ENCODE results near the gene PIR. TPM values are rescaled to one million over a fixed set of nuclear protein-coding genes. Genes with fewer than 3 reads are reported as not detected.

The PIR gene
- total RNA-seq, 1 donor from 2014 or later: 45.0 TPM

- TF ChIP-seq, protein P1, sequence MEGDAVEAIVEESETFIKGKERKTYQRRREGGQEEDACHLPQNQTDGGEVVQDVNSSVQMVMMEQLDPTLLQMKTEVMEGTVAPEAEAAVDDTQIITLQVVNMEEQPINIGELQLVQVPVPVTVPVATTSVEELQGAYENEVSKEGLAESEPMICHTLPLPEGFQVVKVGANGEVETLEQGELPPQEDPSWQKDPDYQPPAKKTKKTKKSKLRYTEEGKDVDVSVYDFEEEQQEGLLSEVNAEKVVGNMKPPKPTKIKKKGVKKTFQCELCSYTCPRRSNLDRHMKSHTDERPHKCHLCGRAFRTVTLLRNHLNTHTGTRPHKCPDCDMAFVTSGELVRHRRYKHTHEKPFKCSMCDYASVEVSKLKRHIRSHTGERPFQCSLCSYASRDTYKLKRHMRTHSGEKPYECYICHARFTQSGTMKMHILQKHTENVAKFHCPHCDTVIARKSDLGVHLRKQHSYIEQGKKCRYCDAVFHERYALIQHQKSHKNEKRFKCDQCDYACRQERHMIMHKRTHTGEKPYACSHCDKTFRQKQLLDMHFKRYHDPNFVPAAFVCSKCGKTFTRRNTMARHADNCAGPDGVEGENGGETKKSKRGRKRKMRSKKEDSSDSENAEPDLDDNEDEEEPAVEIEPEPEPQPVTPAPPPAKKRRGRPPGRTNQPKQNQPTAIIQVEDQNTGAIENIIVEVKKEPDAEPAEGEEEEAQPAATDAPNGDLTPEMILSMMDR (IDR thresholded peaks at IDR 0.05): no peak
- TF ChIP-seq EZH2phosphoT487 (IDR thresholded peaks at IDR 0.05) (no peak), EZH2 (IDR thresholded peaks at IDR 0.05) (no peak)
- no peaks in the 10 kb centered on the region for H4K20me1 ChIP-seq (ENCODE audit: low read depth)
- Mint-ChIP-seq H3K4me3 (no peak overlapping the region), H3K27ac (no peak overlapping the region), H3K4me1 (peaks cover 9% of the 10 kb centered on the region), H3K27me3 (ENCODE audit: insufficient read depth, low read depth) (no peaks in the 10 kb centered on the region), H3K36me3 (peaks cover 9% of the 10 kb centered on the region), H3K9me3 (no peaks in the 10 kb centered on the region)
- H3F3A ChIP-seq (ENCODE audit: low read depth): no peaks in the 10 kb centered on the region
- H3K36me3 ChIP-seq: no peaks in the 10 kb centered on the region
- DNase-seq (ENCODE audit: low spot score): no peak
- H3K4me2 ChIP-seq: no peak overlapping the region
- no peak overlapping the region for H3K4me3 ChIP-seq
- H2AFZ ChIP-seq (replicated peaks): no peak overlapping the region
- H3K79me2 ChIP-seq (ENCODE audit: low read depth): no peaks in the 10 kb centered on the region
- H3K27me3 ChIP-seq: no peaks in the 10 kb centered on the region
- no peak overlapping the region for H3K27ac ChIP-seq
- H3K9ac ChIP-seq: no peak overlapping the region
- H3K4me1 ChIP-seq: peaks cover 8% of the 10 kb centered on the region
- no peaks in the 10 kb centered on the region for H3K9me3 ChIP-seq (ENCODE audit: low read depth)
Observed at GRCh38 chrX:15404401-15405096, 88.6 kb downstream of the PIR start.

DNA sequence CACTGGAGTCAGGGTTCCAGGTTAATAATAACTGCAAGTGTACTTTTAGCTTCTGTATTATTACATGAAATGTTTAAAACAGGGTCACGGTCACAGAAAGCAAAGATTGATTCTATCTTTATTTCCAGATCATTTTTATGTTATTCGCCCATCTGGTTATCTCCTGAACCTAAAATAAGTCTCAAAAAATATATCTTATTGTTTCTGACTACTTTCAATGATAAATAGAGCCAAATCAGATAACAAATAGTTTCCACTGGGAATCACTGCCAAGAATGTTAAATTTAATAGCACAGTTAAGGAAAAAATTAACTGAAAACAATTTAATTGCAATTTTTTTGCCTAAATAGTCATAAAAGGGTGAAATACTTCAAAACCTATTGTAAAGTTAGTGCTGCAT lies 91.8 kb downstream of the PIR start:
- peaks cover 5% of the 10 kb centered on the region for H3K4me1 Mint-ChIP-seq

DNA sequence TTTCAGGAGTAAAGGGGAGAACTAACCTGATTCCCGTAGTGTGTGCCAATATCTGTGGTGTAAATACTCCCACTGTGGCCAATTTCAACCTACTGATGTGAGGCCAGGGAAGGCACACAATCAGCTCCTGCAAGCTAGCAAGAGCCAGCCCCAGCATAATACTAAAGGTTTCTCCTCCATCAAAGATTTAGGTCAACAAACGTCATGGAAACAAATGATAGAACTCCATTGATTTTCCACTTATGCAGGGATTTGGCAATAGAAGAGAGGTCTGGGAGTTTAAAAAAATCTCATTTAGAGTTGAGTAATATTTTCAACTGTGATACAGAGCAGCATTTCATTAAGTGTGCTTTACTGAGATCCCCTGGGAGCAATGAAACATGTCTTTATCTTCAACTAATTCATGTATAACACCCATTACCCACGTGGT lies 93.2 kb downstream of the PIR start:
- H3K4me3 ChIP-seq: no peak overlapping the region
- H3K27ac ChIP-seq: no peak overlapping the region
- no peaks in the 10 kb centered on the region for H3K79me2 ChIP-seq (ENCODE audit: low read depth)
- H2AFZ ChIP-seq (replicated peaks): no peak overlapping the region
- H3K4me1 Mint-ChIP-seq: peaks cover 3% of the 10 kb centered on the region
- DNase-seq (ENCODE audit: low spot score): no peak
- no peaks in the 10 kb centered on the region for H3K27me3 Mint-ChIP-seq (ENCODE audit: insufficient read depth, low read depth)
- H3K9ac ChIP-seq: no peak overlapping the region
- TF ChIP-seq, protein P1 (IDR thresholded peaks at IDR 0.05): no peak
- TF ChIP-seq EZH2phosphoT487 (IDR thresholded peaks at IDR 0.05) (no peak), EZH2 (IDR thresholded peaks at IDR 0.05) (no peak)
- H3K4me3 Mint-ChIP-seq: no peak overlapping the region
- H3K27me3 ChIP-seq: no peaks in the 10 kb centered on the region
- no peaks in the 10 kb centered on the region for H3K9me3 Mint-ChIP-seq
- no peaks in the 10 kb centered on the region for H4K20me1 ChIP-seq (ENCODE audit: low read depth)
- no peaks in the 10 kb centered on the region for H3K36me3 ChIP-seq
- no peaks in the 10 kb centered on the region for H3F3A ChIP-seq (ENCODE audit: low read depth)
- H3K36me3 Mint-ChIP-seq: peaks cover 2% of the 10 kb centered on the region
- no peak overlapping the region for H3K4me2 ChIP-seq
- H3K27ac Mint-ChIP-seq: no peak overlapping the region
- no peaks in the 10 kb centered on the region for H3K4me1 ChIP-seq
- no peaks in the 10 kb centered on the region for H3K9me3 ChIP-seq (ENCODE audit: low read depth)

More for the DNA sequence above, 91.8 kb downstream of the PIR start:
- no peaks in the 10 kb centered on the region for H3K27me3 ChIP-seq
- H3K79me2 ChIP-seq (ENCODE audit: low read depth): no peaks in the 10 kb centered on the region
- no peak overlapping the region for H3K27ac ChIP-seq
- Mint-ChIP-seq H3K36me3 (peaks cover 2% of the 10 kb centered on the region), H3K4me3 (no peak overlapping the region), H3K27ac (no peak overlapping the region), H3K27me3 (ENCODE audit: insufficient read depth, low read depth) (no peaks in the 10 kb centered on the region), H3K9me3 (no peaks in the 10 kb centered on the region)
- H2AFZ ChIP-seq (replicated peaks): no peak overlapping the region
- H3K36me3 ChIP-seq: no peaks in the 10 kb centered on the region
- H3K4me3 ChIP-seq: no peak overlapping the region
- no peaks in the 10 kb centered on the region for H3K9me3 ChIP-seq (ENCODE audit: low read depth)
- H3K9ac ChIP-seq: no peak overlapping the region
- no peak overlapping the region for H3K4me2 ChIP-seq
- TF ChIP-seq EZH2phosphoT487 (IDR thresholded peaks at IDR 0.05) (no peak), EZH2 (IDR thresholded peaks at IDR 0.05) (no peak)
- TF ChIP-seq, protein P1 (IDR thresholded peaks at IDR 0.05): no peak
- H3K4me1 ChIP-seq: peaks cover 5% of the 10 kb centered on the region
- no peaks in the 10 kb centered on the region for H3F3A ChIP-seq (ENCODE audit: low read depth)
- no peak for DNase-seq (ENCODE audit: low spot score)
- no peaks in the 10 kb centered on the region for H4K20me1 ChIP-seq (ENCODE audit: low read depth)
